H9 (cell line): ENCODE data around the gene A1BG. TPM values are rescaled to one million over a fixed set of nuclear protein-coding genes. Genes with fewer than 3 reads are reported as not detected.
"Not testable (repeated sequence)": the region's sequence is repeated elsewhere in the genome, so short reads cannot be mapped to it uniquely, and the experiment has no call there.

Experiments
- DNase-seq: peaks from one replicate; pipeline ENCODE4 v3.0.0-alpha.2; 2017
- H2AFZ ChIP-seq: one replicate; pipeline ENCODE4 v1.6.1; 2013; ENCODE audit warnings: mild to moderate bottlenecking, low read length, control low read depth, moderate library complexity
- H2AK5ac ChIP-seq: 2 replicates; pipeline ENCODE4 v1.6.1; 2013; ENCODE audit warnings: low read length, control low read depth, mixed read lengths; ENCODE audit not compliant: insufficient read length
- H2BK120ac ChIP-seq: one replicate; pipeline ENCODE4 v1.6.1; 2013; ENCODE audit warnings: low read depth, mild to moderate bottlenecking, low read length, control low read depth, inconsistent platforms; ENCODE audit not compliant: poor library complexity, severe bottlenecking
- H2BK12ac ChIP-seq: 2 replicates; pipeline ENCODE4 v1.6.1; 2013; ENCODE audit warnings: low read length, control low read depth, mixed read lengths, low read depth; ENCODE audit not compliant: insufficient read length
- H2BK15ac ChIP-seq: 2 replicates; pipeline ENCODE4 v1.6.1; 2013; ENCODE audit warnings: low read depth, low read length, control low read depth
- H2BK20ac ChIP-seq: one replicate; pipeline ENCODE4 v1.6.1; 2013; ENCODE audit warnings: low read depth, mild to moderate bottlenecking, low read length, control low read depth, inconsistent platforms; ENCODE audit not compliant: poor library complexity, severe bottlenecking
- H2BK5ac ChIP-seq: 2 replicates; pipeline ENCODE4 v1.6.1; 2013; ENCODE audit warnings: low read length, control low read depth, mixed read lengths; ENCODE audit not compliant: insufficient read length
- H3K14ac ChIP-seq: 2 replicates; pipeline ENCODE4 v1.6.1; 2013; ENCODE audit warnings: low read length, control low read depth; ENCODE audit not compliant: insufficient read depth
- H3K18ac ChIP-seq: 2 replicates; pipeline ENCODE4 v1.6.1; 2013; ENCODE audit warnings: low read depth, mild to moderate bottlenecking, mixed read lengths, low read length, control low read depth; ENCODE audit not compliant: insufficient read length
- H3K23ac ChIP-seq: 2 replicates; pipeline ENCODE4 v1.6.1; 2013; ENCODE audit warnings: low read length, control low read depth, mixed read lengths, low read depth; ENCODE audit not compliant: insufficient read length
- H3K23me2 ChIP-seq: 2 replicates; pipeline ENCODE4 v1.6.1; 2013; ENCODE audit warnings: low read depth, mild to moderate bottlenecking, mixed read lengths, low read length, control low read depth; ENCODE audit not compliant: insufficient read length, poor library complexity, severe bottlenecking
- H3K27ac ChIP-seq: 2 replicates; pipeline ENCODE4 v1.5.1; 2013; ENCODE audit warnings: low read length, control low read depth, mixed read lengths, low read depth; ENCODE audit not compliant: insufficient read length
- H3K27me3 ChIP-seq: 2 replicates; pipeline ENCODE4 v1.6.1; 2013; ENCODE audit warnings: low read length, control low read depth, inconsistent platforms; ENCODE audit not compliant: insufficient read depth
- H3K4ac ChIP-seq: 2 replicates; pipeline ENCODE4 v1.6.1; 2013; ENCODE audit warnings: low read depth, mild to moderate bottlenecking, control low read depth, inconsistent platforms, low read length, moderate library complexity
- H3K4me1 ChIP-seq: 2 replicates; pipeline ENCODE4 v1.6.1; 2013; ENCODE audit warnings: low read length, control low read depth, inconsistent platforms; ENCODE audit not compliant: insufficient read depth
- H3K4me2 ChIP-seq: 2 replicates; pipeline ENCODE4 v1.6.1; 2013; ENCODE audit warnings: low read length, control low read depth, mixed read lengths; ENCODE audit not compliant: insufficient read length, insufficient read depth
- H3K56ac ChIP-seq: 2 replicates; pipeline ENCODE4 v1.6.1; 2013; ENCODE audit warnings: low read depth, mild to moderate bottlenecking, mixed read lengths, low read length, control low read depth; ENCODE audit not compliant: insufficient read length
- H3K79me1 ChIP-seq: 2 replicates; pipeline ENCODE4 v1.6.1; 2013; ENCODE audit warnings: low read depth, mild to moderate bottlenecking, moderate library complexity, low read length, control low read depth, inconsistent platforms; ENCODE audit not compliant: insufficient read depth, poor library complexity, severe bottlenecking
- H3K79me2 ChIP-seq: 2 replicates; pipeline ENCODE4 v1.6.1; 2013; ENCODE audit warnings: low read length, control low read depth, inconsistent platforms; ENCODE audit not compliant: insufficient read depth
- H3K9ac ChIP-seq: 2 replicates; pipeline ENCODE4 v1.6.1; 2013; ENCODE audit warnings: low read length, control low read depth, mixed read lengths; ENCODE audit not compliant: insufficient read length; ENCODE audit errors: extremely low read depth
- H3K9me3 ChIP-seq: one replicate; pipeline ENCODE4 v1.6.1; 2013; ENCODE audit warnings: low read depth, low read length, inconsistent platforms; ENCODE audit not compliant: control insufficient read depth
- H3T11ph ChIP-seq: one replicate; pipeline ENCODE4 v1.6.1; 2013; ENCODE audit warnings: mild to moderate bottlenecking, low read length, control low read depth, inconsistent platforms
- H4K20me1 ChIP-seq: one replicate; pipeline ENCODE4 v1.6.1; 2013; ENCODE audit not compliant: control insufficient read depth, insufficient read length, insufficient read depth
- H4K5ac ChIP-seq: 2 replicates; pipeline ENCODE4 v1.6.1; 2013; ENCODE audit warnings: low read depth, mild to moderate bottlenecking, mixed read lengths, low read length, control low read depth; ENCODE audit not compliant: insufficient read length
- H4K8ac ChIP-seq: replicated peaks from 2 replicates; pipeline ENCODE4 v1.6.1; 2013; ENCODE audit warnings: low read length, control low read depth, mixed read lengths, low read depth; ENCODE audit not compliant: insufficient read length
- H4K91ac ChIP-seq: 2 replicates; pipeline ENCODE4 v1.6.1; 2013; ENCODE audit warnings: low read depth, mild to moderate bottlenecking, moderate library complexity, mixed read lengths, low read length, control low read depth; ENCODE audit not compliant: insufficient read length
- H3K27ac Mint-ChIP-seq, 3 experiments: 2 replicates in 2 of 3; 3 replicates in 1 of 3; pipeline ENCODE4 v1.8.0; 2020 to 2021; ENCODE audit warnings: mixed read lengths in 3 of 3, mild to moderate bottlenecking in 1 of 3, moderate library complexity in 1 of 3
- H3K27me3 Mint-ChIP-seq: 2 replicates; pipeline ENCODE4 v1.8.0; 2021; ENCODE audit warnings: low read depth, mild to moderate bottlenecking, moderate library complexity, mixed read lengths
- H3K36me3 Mint-ChIP-seq, 3 experiments: 2 replicates in 2 of 3; 3 replicates in 1 of 3; pipeline ENCODE4 v1.8.0; 2020 to 2021; ENCODE audit warnings: low read depth in 3 of 3, mixed read lengths in 3 of 3; ENCODE audit not compliant: insufficient read depth in 1 of 3
- H3K4me1 Mint-ChIP-seq, 2 experiments: 2 replicates each; pipeline ENCODE4 v1.8.0; 2020; ENCODE audit warnings: mixed read lengths in 2 of 2
- H3K4me3 Mint-ChIP-seq, 2 experiments: 2 replicates in 1 of 2; 3 replicates in 1 of 2; pipeline ENCODE4 v1.8.0; 2020 to 2021; ENCODE audit warnings: mild to moderate bottlenecking in 2 of 2, mixed read lengths in 2 of 2, moderate library complexity in 1 of 2
- H3K9me3 Mint-ChIP-seq, 2 experiments: 2 replicates in 1 of 2; 3 replicates in 1 of 2; pipeline ENCODE4 v1.8.0; 2020; ENCODE audit warnings: mild to moderate bottlenecking in 2 of 2, mixed read lengths in 2 of 2, moderate library complexity in 1 of 2
- CTCF ChIP-seq: fragments of 200-600 bp; sonication (generic); conservative IDR thresholded peaks from 3 replicates; pipeline ENCODE4 v1.8.0; 2021; ENCODE audit warnings: antibody characterized with exemption, mild to moderate bottlenecking
- WGBS: extraction: QIAGEN DNeasy Blood & Tissue Kit; methylation state at CpG from one replicate; pipeline ENCODE4 v1.1.7; 2013; ENCODE audit warnings: missing lambda C conversion rate, low lambda C conversion rate, mixed read lengths; ENCODE audit not compliant: insufficient read length; ENCODE audit errors: extremely low coverage; 5-methylcytosine and 5-hydroxymethylcytosine counted together
- total RNA-seq: library from RNA; stranded (reverse); gene quantifications from 2 replicates; pipeline ENCODE4 v1.2.1, GENCODE V29; 2021

A1BG gene
- total RNA-seq, 1 experiment from 2014 or later = 17.4 TPM

GRCh38 chr19:58349590-58349989 lies 3.7 kb downstream of the A1BG start:
- Histone ChIP-seq H2AFZ (no peak overlapping the region), H3K27me3 (no peaks in the 10 kb centered on the region), H3K4ac (no peak overlapping the region), H3K79me2 (no peaks in the 10 kb centered on the region), H2BK20ac (no peak overlapping the region), H4K8ac (no peak overlapping the region), H3K9ac (no peak overlapping the region), H3K4me1 (no peaks in the 10 kb centered on the region), H4K5ac (no peak overlapping the region), H3K27ac (no peak overlapping the region), H4K20me1 (no peaks in the 10 kb centered on the region), H4K91ac (no peak overlapping the region), H3K9me3 (no peaks in the 10 kb centered on the region), H2BK5ac (no peak overlapping the region), H2AK5ac (no peak overlapping the region), H3K18ac (no peak overlapping the region), H3K23ac (no peak overlapping the region), H3K23me2 (peaks cover 6% of the 10 kb centered on the region), H3K4me2 (no peak overlapping the region), H2BK120ac (no peak overlapping the region), H3K56ac (no peak overlapping the region), H2BK15ac (no peak overlapping the region), H3T11ph (no peak overlapping the region), H2BK12ac (no peak overlapping the region), H3K79me1 (no peaks in the 10 kb centered on the region), H3K14ac (no peak overlapping the region)
- H3K36me3 Mint-ChIP-seq = peaks cover 0 to 6% (median 2%) of the 10 kb centered on the region in 3 experiments; a peak in 4 of 7 replicates
- no peak overlapping the region; a peak in 1 of 5 replicates for H3K4me3 Mint-ChIP-seq
- H3K4me1 Mint-ChIP-seq = peaks cover 0 to 6% of the 10 kb centered on the region in 2 experiments; a peak in 2 of 4 replicates
- no peak for TF ChIP-seq CTCF
- H3K27me3 Mint-ChIP-seq = peaks cover 8% of the 10 kb centered on the region
- no peak for DNase-seq
- whole genome bisulfite sequencing = no CpG with 5 or more reads among the region's 8 CpGs
- peak overlapping the region in 1 of 3 experiments; percentile 17; a peak in 1 of 7 replicates for H3K27ac Mint-ChIP-seq
- H3K9me3 Mint-ChIP-seq = no peaks in the 10 kb centered on the region

GRCh38 chr19:58348080-58348479 lies 5.2 kb downstream of the A1BG start:
- H3T11ph ChIP-seq, H2BK20ac ChIP-seq, H3K4me1 Mint-ChIP-seq, H2BK15ac ChIP-seq, H3K4me1 ChIP-seq, DNase-seq, H3K23ac ChIP-seq, H2BK5ac ChIP-seq, H4K8ac ChIP-seq, H3K14ac ChIP-seq, H2AFZ ChIP-seq, H3K79me2 ChIP-seq, H3K79me1 ChIP-seq, H3K18ac ChIP-seq, H3K4ac ChIP-seq, H3K36me3 Mint-ChIP-seq, H3K56ac ChIP-seq, H3K27ac Mint-ChIP-seq, H4K20me1 ChIP-seq, H3K23me2 ChIP-seq, H4K5ac ChIP-seq, H2BK120ac ChIP-seq, H4K91ac ChIP-seq, H3K27ac ChIP-seq, H3K9me3 Mint-ChIP-seq, H3K27me3 Mint-ChIP-seq, H2BK12ac ChIP-seq, H3K27me3 ChIP-seq, H3K9me3 ChIP-seq, H2AK5ac ChIP-seq: not testable (repeated sequence)
- Histone ChIP-seq H3K4me2 (peak overlapping the region; percentile 54), H3K9ac (peak overlapping the region; percentile 46)
- peak overlapping the region; percentile 89 to 97 for H3K4me3 Mint-ChIP-seq
- no CpG with 5 or more reads among the region's 12 CpGs for WGBS
